Muscle layer of duodenum (tissue), 2 donors: ENCODE measurements around the gene SORL1-AS1.

Experiments used
- H3K27ac ChIP-seq: one replicate; pipeline ENCODE4 v1.7.0; 2013; ENCODE audit warnings: mild to moderate bottlenecking, low read length
- H3K27me3 ChIP-seq: one replicate; pipeline ENCODE4 v1.7.0; 2013; ENCODE audit warnings: low read depth, mild to moderate bottlenecking, control low read depth, low read length
- H3K36me3 ChIP-seq, 2 donors: one replicate each; pipeline ENCODE4 v1.7.0; 2013; ENCODE audit warnings: low read length in 2 of 2, control low read depth in 1 of 2, mild to moderate bottlenecking in 1 of 2; ENCODE audit not compliant: insufficient read depth in 2 of 2, control insufficient read depth in 1 of 2
- H3K4me1 ChIP-seq, 2 donors: one replicate each; pipeline ENCODE4 v1.7.0; 2013; ENCODE audit warnings: low read length in 2 of 2, mild to moderate bottlenecking in 2 of 2, control low read depth in 1 of 2, moderate library complexity in 1 of 2; ENCODE audit not compliant: insufficient read depth in 2 of 2, control insufficient read depth in 1 of 2
- H3K4me3 ChIP-seq, 2 donors: one replicate each; pipeline ENCODE4 v1.7.0; 2013; ENCODE audit warnings: low read length in 2 of 2, low read depth in 1 of 2, mild to moderate bottlenecking in 1 of 2
- H3K9me3 ChIP-seq, 2 donors: one replicate each; pipeline ENCODE4 v1.7.0; 2013; ENCODE audit warnings: low read length in 2 of 2, control low read depth in 1 of 2, mild to moderate bottlenecking in 1 of 2; ENCODE audit not compliant: control insufficient read depth in 1 of 2
- donor health status: healthy.

SORL1-AS1 gene

DNA sequence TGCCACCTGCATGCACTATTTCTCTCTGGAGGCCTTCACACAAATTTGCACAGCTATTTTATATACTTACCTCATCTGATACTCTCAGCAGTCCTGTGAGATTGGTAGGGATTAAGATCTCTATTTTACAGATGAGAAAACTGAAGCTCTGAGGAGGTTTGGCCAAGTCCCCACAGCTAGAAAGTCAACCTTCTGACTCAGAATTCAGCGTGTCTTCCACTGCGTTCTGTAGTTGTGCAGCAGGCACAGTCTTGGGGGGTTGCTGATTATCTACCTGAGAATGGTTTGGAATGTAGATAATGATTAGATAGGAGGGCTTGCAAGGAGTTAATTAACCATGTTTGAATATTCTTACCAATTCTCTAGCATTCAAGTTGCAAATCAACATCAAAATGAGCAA, 3.1 kb downstream of the SORL1-AS1 start:
- Histone ChIP-seq H3K27me3 (no peaks in the 10 kb centered on the region), H3K4me3 (no peak overlapping the region), H3K36me3 (no peaks in the 10 kb centered on the region), H3K9me3 (no peaks in the 10 kb centered on the region), H3K27ac (no peak overlapping the region), H3K4me1 (peaks cover 4 to 7% of the 10 kb centered on the region in 2 donors)

- Histone ChIP-seq H3K4me3 (no peak overlapping the region), H3K27ac (no peak overlapping the region), H3K9me3 (no peaks in the 10 kb centered on the region), H3K36me3 (no peaks in the 10 kb centered on the region), H3K4me1 (peaks cover 4 to 7% of the 10 kb centered on the region in 2 donors), H3K27me3 (no peaks in the 10 kb centered on the region)
These were observed 3.6 kb downstream of the SORL1-AS1 start for GRCh38 chr11:121449123-121449522.

- H3K4me3 ChIP-seq = no peak overlapping the region
- no peak overlapping the region for H3K27ac ChIP-seq
- H3K9me3 ChIP-seq = no peaks in the 10 kb centered on the region
- H3K36me3 ChIP-seq = no peaks in the 10 kb centered on the region
- peaks cover 4 to 7% of the 10 kb centered on the region in 2 donors for H3K4me1 ChIP-seq
- H3K27me3 ChIP-seq = no peaks in the 10 kb centered on the region
These were observed 4.3 kb downstream of the SORL1-AS1 start for GRCh38 chr11:121448431-121448941.

DNA sequence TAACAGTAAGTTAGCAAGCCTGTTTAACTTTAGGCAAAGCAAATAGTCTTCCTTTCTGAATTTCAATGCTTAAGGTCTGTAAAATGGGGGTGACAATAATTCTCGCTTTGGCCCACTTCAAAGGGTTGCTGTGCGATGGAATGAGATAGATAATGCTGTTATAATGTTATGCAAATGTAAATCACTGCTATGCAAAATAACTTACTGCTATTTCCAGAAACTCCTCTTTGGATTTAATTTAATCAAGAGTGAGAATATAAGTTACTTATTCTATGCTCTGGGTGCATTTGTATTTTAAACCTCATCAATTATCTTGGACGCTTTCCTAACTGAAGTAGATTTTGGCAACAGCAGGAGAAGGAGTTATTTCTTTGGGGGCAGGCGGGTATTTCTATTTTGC, 4.8 kb downstream of the SORL1-AS1 start:
- no peaks in the 10 kb centered on the region for H3K9me3 ChIP-seq
- no peaks in the 10 kb centered on the region for H3K27me3 ChIP-seq
- peaks cover 4 to 7% of the 10 kb centered on the region in 2 donors for H3K4me1 ChIP-seq
- H3K36me3 ChIP-seq = no peaks in the 10 kb centered on the region
- H3K27ac ChIP-seq = no peak overlapping the region
- H3K4me3 ChIP-seq = no peak overlapping the region

GRCh38 chr11:121446752-121447156, 6.0 kb downstream of the SORL1-AS1 start:
- Histone ChIP-seq H3K36me3 (no peaks in the 10 kb centered on the region), H3K9me3 (no peaks in the 10 kb centered on the region), H3K4me3 (no peak overlapping the region), H3K27me3 (no peaks in the 10 kb centered on the region), H3K27ac (no peak overlapping the region), H3K4me1 (peaks cover 0 to 7% of the 10 kb centered on the region in 2 donors)

DNA sequence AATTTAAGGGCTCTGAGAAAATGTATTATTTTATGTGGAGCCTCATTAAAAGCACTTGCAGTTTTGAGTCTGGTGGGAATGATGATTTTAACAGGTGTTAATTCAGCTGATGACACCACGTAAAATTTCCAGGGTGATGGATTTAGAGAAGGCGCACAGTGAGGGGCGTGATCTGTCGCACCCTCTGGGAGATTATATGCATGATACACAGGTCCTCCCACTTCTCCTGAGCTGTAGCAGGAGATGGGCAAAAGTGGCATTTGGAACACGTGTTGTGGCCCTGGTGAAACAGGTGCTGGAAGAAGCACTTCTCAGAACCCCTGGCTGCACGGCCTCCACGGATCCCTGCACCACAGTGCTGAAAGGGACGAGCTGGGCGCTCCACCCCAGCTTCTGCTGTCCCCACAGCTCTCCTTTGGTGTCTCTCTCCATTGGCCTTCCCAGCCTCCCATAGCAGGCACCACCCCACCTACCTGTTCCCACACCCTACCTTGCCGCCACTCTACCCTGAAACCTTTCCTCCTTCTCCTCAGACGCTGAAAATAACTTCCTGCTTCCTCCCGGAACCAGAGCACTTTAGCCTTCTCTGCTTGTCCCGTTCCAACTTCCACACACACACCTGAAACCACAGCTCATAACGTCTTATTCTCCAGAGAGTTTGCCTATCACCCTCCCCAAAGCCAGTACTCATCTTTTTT, 7.5 kb downstream of the SORL1-AS1 start:
- H3K4me3 ChIP-seq = no peak overlapping the region
- no peaks in the 10 kb centered on the region for H3K9me3 ChIP-seq
- no peaks in the 10 kb centered on the region for H3K27me3 ChIP-seq
- peaks cover 0 to 7% of the 10 kb centered on the region in 2 donors for H3K4me1 ChIP-seq
- no peaks in the 10 kb centered on the region for H3K36me3 ChIP-seq
- no peak overlapping the region for H3K27ac ChIP-seq

DNA sequence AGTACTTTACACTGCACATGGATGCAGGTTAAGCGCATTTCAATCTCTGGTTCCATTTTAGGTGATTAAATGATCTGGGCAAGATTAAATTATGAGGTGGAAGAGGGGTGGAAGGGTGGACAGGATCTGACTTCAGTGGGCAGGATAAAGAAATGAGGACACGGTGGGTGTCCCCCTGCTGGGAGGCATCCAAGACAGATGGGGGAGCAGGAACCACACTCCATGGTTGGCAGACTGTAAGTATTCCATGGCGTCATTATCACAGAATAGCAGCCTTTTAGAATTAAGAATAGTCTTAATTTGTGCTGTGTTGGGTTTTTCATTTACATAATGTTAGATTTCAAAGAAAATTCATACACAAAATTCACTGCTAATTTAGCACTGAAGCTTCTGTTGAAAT, 8.2 kb downstream of the SORL1-AS1 start:
- H3K9me3 ChIP-seq = no peaks in the 10 kb centered on the region
- H3K27me3 ChIP-seq = no peaks in the 10 kb centered on the region
- H3K36me3 ChIP-seq = no peaks in the 10 kb centered on the region

GRCh38 chr11:121443688-121444275, 9.0 kb downstream of the SORL1-AS1 start:
- H3K4me1 ChIP-seq = no peaks in the 10 kb centered on the region
- no peaks in the 10 kb centered on the region for H3K36me3 ChIP-seq
- H3K9me3 ChIP-seq = no peaks in the 10 kb centered on the region
- H3K27me3 ChIP-seq = no peaks in the 10 kb centered on the region
- no peak overlapping the region for H3K4me3 ChIP-seq
- H3K27ac ChIP-seq = no peak overlapping the region

More for the DNA sequence above, 8.2 kb downstream of the SORL1-AS1 start:
- H3K27ac ChIP-seq = no peak overlapping the region
- peaks cover 0 to 2% of the 10 kb centered on the region in 2 donors for H3K4me1 ChIP-seq
- H3K4me3 ChIP-seq = no peak overlapping the region

DNA sequence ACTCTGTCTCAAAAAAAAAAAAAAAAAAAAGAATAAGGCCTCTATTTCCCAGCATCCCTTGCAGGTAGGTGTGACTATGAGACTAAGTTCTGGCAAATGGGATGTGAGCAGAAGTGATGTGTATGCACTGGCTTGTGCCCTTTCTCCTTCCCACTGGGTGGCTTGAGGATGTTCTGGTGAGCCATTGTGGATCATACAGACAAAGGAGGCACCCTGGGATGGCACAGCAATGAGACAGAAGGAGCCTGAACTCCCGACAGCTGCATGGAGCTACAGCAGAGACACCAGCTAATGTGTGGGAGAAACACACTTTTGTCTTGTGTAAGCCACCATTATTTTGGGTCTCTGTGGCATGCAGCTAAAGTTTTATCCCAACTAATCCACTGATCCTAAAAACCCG, 11.2 kb downstream of the SORL1-AS1 start:
- Histone ChIP-seq H3K27me3 (no peaks in the 10 kb centered on the region), H3K4me3 (no peak overlapping the region), H3K9me3 (no peaks in the 10 kb centered on the region), H3K4me1 (no peaks in the 10 kb centered on the region), H3K27ac (no peak overlapping the region), H3K36me3 (no peaks in the 10 kb centered on the region)

GRCh38 chr11:121439759-121440158, 13.0 kb downstream of the SORL1-AS1 start:
- Histone ChIP-seq H3K27ac (no peak overlapping the region), H3K36me3 (no peaks in the 10 kb centered on the region), H3K4me3 (no peak overlapping the region), H3K4me1 (no peaks in the 10 kb centered on the region), H3K27me3 (no peaks in the 10 kb centered on the region), H3K9me3 (no peaks in the 10 kb centered on the region)

DNA sequence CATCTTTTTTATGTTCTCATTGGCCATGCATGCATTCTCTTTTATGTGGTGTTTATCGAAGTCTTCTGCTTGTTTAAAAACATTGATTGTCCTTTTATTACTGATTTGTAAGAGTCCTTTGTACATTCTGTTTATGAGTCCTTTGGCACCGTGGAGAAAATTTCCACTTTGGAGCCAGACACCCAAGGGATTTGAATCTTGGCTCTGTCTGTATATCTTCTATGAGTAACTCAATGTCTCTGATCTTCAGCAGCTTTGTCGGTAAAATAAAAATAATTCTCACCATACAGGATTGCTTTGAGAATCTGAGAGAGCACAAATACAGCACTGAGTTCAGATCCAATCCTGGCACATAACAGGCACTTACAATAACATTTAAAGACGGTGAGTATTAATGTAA, 13.4 kb downstream of the SORL1-AS1 start:
- no peaks in the 10 kb centered on the region for H3K9me3 ChIP-seq
- no peaks in the 10 kb centered on the region for H3K4me1 ChIP-seq
- no peak overlapping the region for H3K27ac ChIP-seq
- H3K4me3 ChIP-seq = no peak overlapping the region
- H3K36me3 ChIP-seq = no peaks in the 10 kb centered on the region
- no peaks in the 10 kb centered on the region for H3K27me3 ChIP-seq
